Vagina (tissue), 2 donors: ENCODE results near the gene STAB2.

Source experiments
- POLR2A ChIP-seq, 2 donors: fragments of 450-650 bp; IDR thresholded peaks; one replicate each; pipeline ENCODE4 v1.6.1; 2017; ENCODE audit warnings: antibody characterized with exemption in 2 of 2, mild to moderate bottlenecking in 2 of 2, moderate library complexity in 2 of 2
- POLR2AphosphoS5 ChIP-seq, 2 donors: sonication (generic); formaldehyde crosslinking; IDR thresholded peaks; one replicate each; pipeline ENCODE4 v1.9.0; 2017; ENCODE audit warnings: antibody characterized with exemption in 2 of 2, mild to moderate bottlenecking in 2 of 2, low read depth in 1 of 2; ENCODE audit not compliant: insufficient read depth in 1 of 2
- TF ChIP-seq, protein P1 (sequence below), 3 experiments: fragments of 450-650 bp in 2 of 3; fragments of 200-600 bp in 1 of 3; sonication (generic) in 1 of 3; IDR thresholded peaks; one replicate each; pipeline ENCODE4 v1.5.1; 2017 to 2019; ENCODE audit warnings: antibody characterized with exemption in 3 of 3, mild to moderate bottlenecking in 2 of 3, moderate library complexity in 2 of 3

DNA sequence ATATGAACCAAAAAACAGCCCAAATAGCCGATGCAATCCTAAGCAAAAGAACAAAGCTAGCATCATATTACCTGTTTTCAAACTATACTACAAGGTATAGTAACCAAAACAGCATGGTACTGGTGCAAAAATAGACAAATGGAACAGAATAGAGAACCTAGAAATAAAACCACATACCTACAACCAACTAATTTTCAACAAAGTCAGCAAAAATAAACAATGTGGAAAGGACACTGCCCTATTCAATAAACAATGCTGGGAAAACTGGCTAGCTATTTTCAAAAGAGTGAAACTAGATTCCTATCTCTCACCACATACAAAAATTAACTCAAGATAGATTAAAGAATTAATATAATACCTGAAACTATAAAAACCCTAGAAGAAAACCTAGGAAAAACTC is 17.8 kb upstream of the STAB2 start:
- TF ChIP-seq POLR2A (IDR thresholded peaks at IDR 0.05) (no peak), POLR2AphosphoS5 (IDR thresholded peaks at IDR 0.05; ENCODE audit: insufficient read depth in 1 of 2, low read depth in 1 of 2) (no peak)
- TF ChIP-seq, protein P1, sequence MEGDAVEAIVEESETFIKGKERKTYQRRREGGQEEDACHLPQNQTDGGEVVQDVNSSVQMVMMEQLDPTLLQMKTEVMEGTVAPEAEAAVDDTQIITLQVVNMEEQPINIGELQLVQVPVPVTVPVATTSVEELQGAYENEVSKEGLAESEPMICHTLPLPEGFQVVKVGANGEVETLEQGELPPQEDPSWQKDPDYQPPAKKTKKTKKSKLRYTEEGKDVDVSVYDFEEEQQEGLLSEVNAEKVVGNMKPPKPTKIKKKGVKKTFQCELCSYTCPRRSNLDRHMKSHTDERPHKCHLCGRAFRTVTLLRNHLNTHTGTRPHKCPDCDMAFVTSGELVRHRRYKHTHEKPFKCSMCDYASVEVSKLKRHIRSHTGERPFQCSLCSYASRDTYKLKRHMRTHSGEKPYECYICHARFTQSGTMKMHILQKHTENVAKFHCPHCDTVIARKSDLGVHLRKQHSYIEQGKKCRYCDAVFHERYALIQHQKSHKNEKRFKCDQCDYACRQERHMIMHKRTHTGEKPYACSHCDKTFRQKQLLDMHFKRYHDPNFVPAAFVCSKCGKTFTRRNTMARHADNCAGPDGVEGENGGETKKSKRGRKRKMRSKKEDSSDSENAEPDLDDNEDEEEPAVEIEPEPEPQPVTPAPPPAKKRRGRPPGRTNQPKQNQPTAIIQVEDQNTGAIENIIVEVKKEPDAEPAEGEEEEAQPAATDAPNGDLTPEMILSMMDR (IDR thresholded peaks at IDR 0.05): no peak
